ENCODE results near the gene TRAPPC12.
"Not testable (repeated sequence)": the region's sequence is repeated elsewhere in the genome, so short reads cannot be mapped to it uniquely, and the experiment has no call there.

The TRAPPC12 gene

GRCh38 chr2:3433776-3434400 lies 54.4 kb downstream of the TRAPPC12 start:
- no peak for DNase-seq

- DNase-seq = no peak
Measured at GRCh38 chr2:3434654-3435053, 55.2 kb downstream of the TRAPPC12 start.

DNA sequence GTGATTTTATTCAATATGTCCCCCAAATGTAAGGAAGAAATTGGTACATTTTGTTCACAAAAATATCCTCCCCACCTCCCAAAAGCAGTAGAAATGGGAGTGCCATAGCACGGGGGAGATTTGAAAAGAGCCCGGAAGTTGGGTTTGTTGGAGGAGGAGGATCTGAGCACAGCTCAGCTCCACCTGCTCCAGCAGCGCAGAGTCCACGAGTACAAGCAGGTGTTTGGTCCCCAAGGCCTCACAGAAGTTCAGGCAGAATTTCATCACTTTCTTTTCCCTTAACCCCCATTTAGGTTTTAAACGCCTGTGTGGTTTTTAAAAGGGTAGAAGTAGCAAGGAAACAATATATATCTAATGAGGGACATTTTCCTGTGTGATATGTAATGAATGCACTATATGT lies 56.0 kb downstream of the TRAPPC12 start:
- DNase-seq = no peak

- no peak for DNase-seq
Measured at GRCh38 chr2:3440477-3440876, 61.0 kb downstream of the TRAPPC12 start.

GRCh38 chr2:3441465-3441864 lies 62.0 kb downstream of the TRAPPC12 start:
- no peak for DNase-seq

DNA sequence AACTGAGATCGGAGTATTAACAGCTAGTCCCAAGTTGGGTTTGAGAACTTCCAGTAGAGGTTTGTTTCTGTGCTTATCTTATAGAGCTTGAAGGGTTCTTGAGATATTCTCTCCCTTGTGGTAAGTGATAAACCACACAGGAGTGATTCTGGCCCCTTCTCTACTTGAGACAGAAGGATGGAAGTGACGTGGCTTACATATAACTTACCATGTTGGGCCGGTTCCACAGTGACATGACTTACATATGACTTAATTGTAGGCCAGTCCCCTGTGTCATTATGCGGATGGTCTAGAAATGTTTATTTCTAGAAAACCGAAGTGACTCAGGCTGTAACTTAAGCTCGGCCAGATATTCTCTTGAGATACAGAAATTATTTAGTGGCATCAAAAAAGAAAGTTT lies 62.7 kb downstream of the TRAPPC12 start:
- peak; percentile 40 for DNase-seq

GRCh38 chr2:3443083-3443482 lies 63.6 kb downstream of the TRAPPC12 start:
- no peak for DNase-seq

GRCh38 chr2:3443506-3444084 lies 64.1 kb downstream of the TRAPPC12 start:
- no peak for DNase-seq

DNA sequence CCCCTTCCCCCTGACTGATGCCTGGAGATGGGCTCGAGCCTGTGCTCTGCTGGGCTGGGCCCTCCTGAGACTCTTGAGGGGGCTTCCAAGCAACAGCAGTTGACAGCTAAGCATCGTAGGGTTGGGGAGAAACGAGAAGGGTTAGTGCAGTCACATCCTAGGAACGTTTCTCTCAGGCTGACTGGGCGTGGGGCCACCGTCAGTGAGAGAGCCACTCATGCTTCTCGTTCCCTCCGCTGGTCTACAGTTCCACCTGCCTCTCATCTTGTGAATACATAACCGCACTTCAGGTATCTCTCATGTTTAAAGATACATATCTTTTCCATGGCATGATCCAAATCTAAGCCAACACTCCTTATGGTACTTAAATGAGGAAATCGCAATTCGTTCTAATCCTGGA lies 66.4 kb downstream of the TRAPPC12 start:
- DNase-seq = no peak

DNA sequence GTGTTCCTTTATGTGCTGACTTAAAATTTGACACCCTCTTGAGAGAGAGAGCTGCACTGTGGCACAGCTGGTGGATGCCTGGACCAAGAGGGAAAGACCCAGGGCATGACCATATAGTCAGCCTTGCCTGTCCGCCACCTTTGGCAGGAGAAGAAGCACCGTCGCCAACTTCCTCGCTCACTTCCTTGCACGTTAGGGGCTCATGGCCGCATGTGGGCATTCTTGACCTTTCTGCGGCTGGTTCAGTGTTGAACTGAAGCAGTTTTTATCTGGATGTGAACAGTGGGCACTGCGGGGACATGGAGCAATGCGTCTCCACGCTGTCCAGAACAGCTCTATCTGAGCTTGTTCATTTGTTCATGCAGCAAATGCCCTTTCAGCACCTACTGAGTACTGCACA lies 66.9 kb downstream of the TRAPPC12 start:
- no peak for DNase-seq

DNA sequence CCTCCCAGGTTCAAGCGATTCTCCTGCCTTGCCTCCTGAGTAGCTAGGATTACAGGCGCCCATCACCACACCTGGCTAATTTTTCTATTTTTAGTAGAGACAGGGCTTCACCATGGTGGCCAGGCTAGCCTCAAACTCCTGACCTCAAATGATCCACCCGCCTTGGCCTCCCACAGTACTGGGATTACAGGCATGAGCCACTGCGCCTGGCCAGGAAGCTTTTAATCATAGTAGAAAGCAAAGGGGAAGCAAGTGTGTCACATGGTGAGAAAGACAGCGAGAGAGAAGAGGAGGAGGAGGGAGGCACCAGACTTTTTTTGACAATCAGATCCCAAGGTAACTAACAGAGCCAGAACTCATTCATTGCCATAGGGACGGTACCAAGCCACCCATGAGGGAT lies 67.7 kb downstream of the TRAPPC12 start:
- not testable (repeated sequence) for DNase-seq

DNA sequence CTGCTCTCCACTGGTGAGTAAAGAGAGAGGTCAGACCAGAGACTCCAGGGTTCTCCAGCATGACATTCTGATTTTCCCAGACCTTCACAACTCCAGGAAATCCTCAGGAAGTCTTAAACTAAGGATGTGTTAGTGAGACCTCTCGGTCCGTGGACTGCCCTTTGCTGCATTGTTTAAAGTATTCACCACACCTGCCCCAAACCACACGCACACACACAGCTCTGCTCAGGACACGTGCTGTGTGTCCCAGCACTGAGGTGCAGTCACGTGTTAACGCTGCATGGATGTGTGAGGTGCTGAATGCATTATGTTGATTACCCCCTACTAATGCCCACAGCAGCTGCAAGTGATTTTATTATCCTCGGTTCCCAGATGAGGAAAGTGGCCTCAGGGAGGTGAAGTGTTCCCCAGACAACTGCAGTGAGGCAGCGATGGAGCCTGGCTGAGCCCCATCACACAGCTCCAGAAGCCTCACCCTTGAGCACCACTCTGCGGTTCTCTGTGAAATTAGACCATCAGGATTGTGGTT lies 68.4 kb downstream of the TRAPPC12 start:
- no peak for DNase-seq

- not testable (repeated sequence) for DNase-seq
Measured at GRCh38 chr2:3448441-3448911, 69.0 kb downstream of the TRAPPC12 start.

DNA sequence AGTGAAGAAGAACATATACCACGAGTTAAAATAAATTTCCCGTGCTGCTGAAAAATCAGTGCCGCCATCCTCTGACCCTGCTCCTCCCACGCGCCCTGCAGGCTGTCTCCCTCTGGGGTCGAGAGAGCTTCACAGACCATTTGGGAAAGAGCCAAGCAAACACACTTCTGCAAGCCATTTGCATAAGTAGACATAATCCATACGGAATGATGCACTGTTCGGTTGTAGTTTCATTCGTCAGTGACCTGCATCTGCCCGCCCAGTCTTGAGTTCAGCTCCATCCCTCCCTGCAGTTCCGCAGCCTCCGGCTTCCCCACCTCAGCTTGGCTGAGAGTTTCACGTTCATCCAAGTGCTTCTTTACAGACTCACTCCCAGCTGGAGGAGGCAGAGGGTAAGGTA lies 69.6 kb downstream of the TRAPPC12 start:
- no peak for DNase-seq

GRCh38 chr2:3449936-3450335 lies 70.4 kb downstream of the TRAPPC12 start:
- no peak for DNase-seq

DNA sequence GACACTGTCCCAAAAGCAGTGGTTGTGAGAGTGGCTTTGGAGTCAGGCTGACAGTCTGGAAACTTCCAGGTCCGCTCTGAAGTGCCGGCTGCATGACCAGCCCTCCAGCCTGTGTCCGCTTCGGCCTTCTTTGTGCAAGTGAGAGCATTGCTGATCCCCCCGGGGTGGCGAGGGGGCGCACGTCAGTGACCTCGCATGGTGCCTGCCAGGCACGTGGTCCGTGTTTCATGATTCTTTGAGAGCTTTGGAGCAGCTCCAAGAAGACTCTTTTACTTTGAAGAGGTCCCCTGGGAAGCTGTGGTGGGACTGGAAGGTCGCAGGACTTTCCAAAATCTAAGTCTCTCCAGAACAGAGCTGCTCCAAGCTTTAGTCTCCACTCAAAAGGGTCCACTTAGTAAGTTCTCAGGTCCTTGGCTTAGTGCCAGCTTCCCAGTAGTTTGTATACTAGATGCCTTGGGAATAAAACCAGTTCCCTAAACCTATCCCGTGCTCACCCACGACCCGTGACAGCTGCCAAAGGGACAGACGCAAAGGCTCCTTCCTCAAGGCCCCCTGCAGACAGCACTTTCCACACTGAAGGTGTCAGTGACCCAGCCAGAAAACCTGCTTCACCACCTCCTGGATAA lies 71.0 kb downstream of the TRAPPC12 start:
- DNase-seq = no peak

- DNase-seq = no peak
Measured at GRCh38 chr2:3451169-3451568, 71.7 kb downstream of the TRAPPC12 start.

GRCh38 chr2:3451926-3452671 lies 72.6 kb downstream of the TRAPPC12 start:
- DNase-seq = no peak

GRCh38 chr2:3453190-3453999 lies 73.9 kb downstream of the TRAPPC12 start:
- no peak for DNase-seq

DNA sequence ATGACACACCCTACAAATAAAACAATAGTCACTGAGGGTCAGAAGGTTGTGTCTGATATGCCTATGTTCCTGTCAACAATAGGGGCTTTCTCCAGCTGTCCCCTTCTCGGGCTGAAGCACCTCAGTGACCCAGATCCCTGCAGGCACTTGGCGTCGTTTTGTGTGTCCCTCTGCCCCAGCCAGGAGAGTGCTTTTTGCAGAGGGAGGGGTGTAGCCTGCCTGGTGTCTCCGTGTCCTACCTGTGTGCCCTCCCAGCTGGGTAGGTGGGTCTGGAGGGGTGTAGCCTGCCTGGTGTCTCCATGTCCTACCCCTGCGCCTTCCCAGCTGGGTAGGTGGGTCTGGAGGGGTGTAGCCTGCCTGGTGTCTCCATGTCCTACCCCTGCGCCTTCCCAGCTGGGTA lies 74.5 kb downstream of the TRAPPC12 start:
- not testable (repeated sequence) for DNase-seq

GRCh38 chr2:3454802-3455201 lies 75.3 kb downstream of the TRAPPC12 start:
- no peak for DNase-seq

DNA sequence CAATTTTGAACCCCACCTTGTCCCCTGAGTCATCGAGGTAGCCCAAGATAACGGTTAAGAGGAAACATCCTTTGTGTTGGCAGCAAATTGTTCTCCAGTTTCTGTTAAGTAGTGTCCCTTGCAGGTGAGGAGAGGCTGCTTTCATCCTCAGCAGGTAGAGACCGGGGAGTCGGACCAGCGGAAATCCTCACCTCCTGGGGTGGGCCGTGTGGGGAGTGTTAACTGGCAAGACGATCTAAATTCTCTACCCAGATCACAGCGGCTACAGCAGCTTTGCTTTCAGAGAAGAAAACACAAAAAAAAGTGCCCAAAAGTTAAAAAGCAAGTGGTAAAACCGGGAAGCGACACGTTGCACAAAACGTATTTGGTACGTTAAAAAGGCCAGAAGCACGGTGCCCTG lies 76.6 kb downstream of the TRAPPC12 start:
- no peak for DNase-seq
